Upper lobe of left lung (tissue), 4 donors: ENCODE data around the gene IGFBP3.

ENCODE experiments used
- POLR2A ChIP-seq, 4 donors: fragments of 450-650 bp; IDR thresholded peaks; one replicate each; pipeline ENCODE4 v1.5.1; 2016 to 2017; ENCODE audit warnings: antibody characterized with exemption in 4 of 4, mild to moderate bottlenecking in 2 of 4
- TF ChIP-seq, protein P1 (sequence below), 6 experiments: fragments of 450-650 bp in 4 of 6; fragments of 200-600 bp in 2 of 6; sonication (generic) in 2 of 6; IDR thresholded peaks; one replicate each; pipeline ENCODE4 v1.5.1; 2016 to 2019; ENCODE audit warnings: antibody characterized with exemption in 6 of 6

DNA sequence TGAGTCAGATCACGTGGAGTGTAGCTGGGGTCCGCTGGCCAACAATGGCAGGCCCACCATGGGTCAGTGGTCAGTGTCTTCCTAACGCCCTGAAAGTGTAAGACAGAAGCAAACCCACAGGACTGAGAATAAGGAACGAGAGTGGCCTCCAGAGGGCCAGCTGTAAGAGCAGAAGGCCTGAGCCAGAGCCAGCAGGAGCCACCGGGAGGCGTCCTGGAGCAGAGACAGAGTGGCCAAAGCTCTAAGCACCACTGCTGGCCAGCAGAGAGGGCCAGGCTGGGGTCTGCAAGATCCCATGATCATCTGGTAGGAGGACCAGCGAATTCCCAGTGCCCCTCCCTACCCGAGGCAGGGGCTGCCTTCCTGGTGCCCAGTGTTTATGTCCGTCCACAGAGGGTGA, 57.4 kb downstream of the IGFBP3 start:
- no peak for TF ChIP-seq POLR2A (IDR thresholded peaks at IDR 0.05)
- TF ChIP-seq, protein P1, sequence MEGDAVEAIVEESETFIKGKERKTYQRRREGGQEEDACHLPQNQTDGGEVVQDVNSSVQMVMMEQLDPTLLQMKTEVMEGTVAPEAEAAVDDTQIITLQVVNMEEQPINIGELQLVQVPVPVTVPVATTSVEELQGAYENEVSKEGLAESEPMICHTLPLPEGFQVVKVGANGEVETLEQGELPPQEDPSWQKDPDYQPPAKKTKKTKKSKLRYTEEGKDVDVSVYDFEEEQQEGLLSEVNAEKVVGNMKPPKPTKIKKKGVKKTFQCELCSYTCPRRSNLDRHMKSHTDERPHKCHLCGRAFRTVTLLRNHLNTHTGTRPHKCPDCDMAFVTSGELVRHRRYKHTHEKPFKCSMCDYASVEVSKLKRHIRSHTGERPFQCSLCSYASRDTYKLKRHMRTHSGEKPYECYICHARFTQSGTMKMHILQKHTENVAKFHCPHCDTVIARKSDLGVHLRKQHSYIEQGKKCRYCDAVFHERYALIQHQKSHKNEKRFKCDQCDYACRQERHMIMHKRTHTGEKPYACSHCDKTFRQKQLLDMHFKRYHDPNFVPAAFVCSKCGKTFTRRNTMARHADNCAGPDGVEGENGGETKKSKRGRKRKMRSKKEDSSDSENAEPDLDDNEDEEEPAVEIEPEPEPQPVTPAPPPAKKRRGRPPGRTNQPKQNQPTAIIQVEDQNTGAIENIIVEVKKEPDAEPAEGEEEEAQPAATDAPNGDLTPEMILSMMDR (IDR thresholded peaks at IDR 0.05): no peak
